NOMO-1 (cell line): Measurements from ENCODE around the gene CDC42EP1.
"Not testable (repeated sequence)": the region's sequence is repeated elsewhere in the genome, so short reads cannot be mapped to it uniquely, and the experiment has no call there.

Source experiments
- DNase-seq, 2 experiments: peaks; one replicate each; lab custom pipeline; 2025; ENCODE audit not compliant: unreplicated experiment in 2 of 2; lab: John Stamatoyannopoulos, UW

The CDC42EP1 gene

DNA sequence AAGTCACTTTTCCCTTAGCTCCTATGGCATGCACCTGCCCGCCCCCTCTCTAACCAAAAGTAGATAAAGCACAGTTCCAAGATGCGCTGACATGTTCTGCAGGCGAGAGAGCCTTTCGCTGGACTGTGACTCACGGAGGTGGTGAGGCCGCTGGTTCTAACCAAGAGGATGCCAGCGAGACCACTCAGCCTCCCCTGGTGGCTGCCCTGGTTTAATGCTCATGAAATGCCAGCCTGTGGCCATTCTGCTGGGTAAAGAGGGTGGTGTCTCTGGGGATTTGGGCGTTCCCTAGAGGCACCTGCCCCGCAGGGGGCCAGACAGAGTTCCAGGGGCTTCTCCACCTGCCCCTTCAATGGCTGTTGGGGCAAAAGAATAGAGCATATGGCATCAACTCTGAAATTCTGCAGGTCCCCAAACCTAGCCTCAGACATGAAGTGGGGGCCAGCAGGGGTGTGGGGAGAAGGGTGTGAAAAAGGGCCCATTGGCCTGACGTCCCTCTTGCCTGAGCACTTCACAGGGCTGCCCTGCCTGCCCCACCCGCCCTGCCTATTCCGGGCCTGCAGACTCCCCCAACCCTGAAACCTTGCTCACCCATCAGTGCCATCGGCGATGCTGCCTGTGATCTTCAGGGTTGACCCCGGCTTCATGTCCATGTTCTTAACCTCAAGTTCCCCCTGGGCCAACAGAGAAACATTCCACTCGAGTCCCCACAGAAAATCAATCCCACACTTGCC, 11.1 kb downstream of the CDC42EP1 start:
- no peak for DNase-seq

DNA sequence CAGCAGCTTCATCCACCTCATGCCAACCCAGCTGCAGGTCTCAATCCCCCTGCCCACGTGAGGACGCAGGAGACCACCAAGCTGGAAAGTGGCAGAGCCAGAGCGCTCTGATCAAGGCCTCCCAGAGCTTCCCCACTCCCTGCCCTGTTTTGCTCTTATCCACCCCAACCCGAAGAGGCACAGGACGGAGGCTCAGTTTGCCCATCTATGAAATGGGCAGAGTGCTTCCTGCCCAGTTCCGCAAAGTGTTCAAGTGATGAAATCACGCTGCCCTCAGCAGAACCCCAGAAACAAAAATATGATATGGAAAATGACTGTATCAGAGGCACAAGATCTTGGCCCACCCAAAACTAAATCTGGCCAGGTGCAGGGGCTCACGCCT, 11.7 kb downstream of the CDC42EP1 start:
- DNase-seq: no peak

DNA sequence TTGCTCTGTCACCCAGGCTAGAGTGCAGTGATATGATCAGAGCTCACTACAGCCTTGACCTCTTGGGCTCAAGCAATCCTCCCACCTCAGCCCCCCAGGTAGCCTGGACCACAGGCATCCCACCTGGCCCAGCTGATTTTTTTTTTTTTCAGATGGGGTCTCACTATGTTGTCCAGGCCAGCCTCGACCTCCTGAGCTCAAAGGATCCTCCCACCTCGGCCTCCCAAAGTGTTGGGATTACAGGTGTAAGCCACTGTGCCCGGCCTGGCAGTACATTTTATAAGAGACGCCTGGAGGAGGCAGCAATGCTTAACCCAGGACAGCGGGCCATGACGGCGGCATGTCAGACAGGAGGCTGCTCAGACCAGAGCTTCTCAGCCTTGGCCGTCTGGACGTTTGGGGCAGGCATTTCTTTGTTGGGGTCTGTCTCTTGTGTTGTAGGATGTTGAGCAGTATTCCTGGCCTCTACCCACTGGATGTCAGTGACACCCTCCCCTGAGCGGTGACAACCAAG, 15.3 kb downstream of the CDC42EP1 start:
- DNase-seq: no peak

DNA sequence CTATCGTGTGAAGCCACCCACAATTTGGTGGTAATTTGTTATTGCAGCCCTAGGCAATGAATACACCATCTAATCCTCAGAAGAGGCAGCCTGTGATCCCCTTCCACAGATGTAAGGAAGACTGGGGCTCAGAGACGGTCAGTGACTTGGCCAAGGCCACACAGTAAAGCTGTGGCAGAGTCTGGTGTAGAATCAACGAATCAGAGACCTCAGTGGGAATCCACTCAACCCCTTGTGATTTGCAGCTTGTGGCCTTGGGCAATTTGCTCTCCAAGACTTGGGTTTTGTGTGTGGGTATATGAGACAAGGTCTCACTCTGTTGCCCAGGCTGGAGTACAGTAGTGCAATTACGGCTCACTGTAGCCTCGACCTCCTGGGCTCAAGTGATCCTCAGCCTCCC, 17.7 kb downstream of the CDC42EP1 start:
- no peak for DNase-seq

DNA sequence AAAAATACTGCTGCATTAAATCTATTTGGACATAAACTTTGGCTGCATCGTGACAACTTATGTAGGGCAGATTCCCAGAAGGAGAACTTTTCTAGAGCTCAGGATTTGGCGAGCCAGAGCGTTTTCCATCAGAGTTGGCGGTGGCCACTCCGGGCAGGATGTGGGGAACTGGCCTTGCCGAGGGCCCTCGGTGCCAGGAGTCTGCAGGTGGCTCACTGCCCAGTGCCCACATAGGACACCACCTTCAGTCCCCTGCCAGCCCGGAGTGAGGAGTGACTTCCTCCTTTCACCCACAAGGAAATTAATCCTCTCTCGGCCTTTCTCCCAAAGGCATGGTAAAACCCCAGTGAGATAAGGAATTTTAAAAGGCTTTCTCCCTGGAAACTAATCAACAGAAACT, 21.2 kb downstream of the CDC42EP1 start:
- DNase-seq: no peak

DNA sequence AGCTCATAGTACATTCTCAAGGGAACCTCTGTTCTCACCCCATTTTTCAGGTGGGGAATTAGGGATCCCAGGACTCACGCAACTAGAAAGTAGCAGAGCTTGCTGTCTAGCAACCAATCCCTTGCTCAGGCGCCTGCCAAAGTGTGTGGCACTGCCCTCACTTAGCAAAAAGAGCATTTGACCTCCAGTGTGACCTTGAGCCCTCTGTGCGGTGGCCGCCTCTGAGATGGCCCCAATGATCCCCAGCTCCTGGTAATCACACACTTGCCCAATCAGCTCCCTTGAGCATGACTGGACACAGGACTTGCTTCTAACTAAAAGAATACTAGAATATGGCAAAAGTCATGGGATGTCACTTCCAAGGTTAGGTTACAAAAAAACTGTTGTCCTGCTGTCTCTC, 22.2 kb downstream of the CDC42EP1 start:
- no peak for DNase-seq

DNA sequence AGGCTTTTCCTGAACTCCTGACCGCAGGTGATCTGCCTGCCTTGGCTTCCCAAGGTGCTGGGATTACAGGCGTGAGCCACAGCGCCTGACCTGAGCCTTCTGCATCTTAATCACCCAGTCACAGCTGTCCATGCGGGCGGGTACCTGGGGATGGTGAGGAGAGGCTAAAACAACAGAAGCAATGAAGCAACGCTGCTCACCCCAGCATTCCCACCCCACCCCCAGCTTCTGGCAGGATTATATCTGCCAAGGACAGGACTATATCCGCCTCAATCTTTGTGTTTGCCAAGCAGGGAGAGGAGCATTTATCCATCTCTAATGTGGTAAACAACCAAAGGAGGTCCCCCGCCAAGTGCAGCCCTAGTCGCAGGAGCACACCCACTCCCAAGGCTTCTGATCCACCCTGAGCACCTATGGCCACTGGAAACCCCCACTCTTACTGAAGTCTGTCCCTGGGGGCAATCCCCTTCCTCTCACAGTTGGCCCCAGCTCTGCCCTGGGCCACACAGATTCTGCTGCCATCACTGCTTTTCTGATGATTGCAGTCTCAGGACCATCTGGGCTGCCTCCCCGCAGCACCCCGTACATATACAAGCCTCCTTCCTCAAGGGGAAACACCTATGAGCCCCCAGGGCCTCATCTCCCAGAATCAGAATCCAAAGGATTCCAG, 28.4 kb downstream of the CDC42EP1 start:
- DNase-seq: no peak

DNA sequence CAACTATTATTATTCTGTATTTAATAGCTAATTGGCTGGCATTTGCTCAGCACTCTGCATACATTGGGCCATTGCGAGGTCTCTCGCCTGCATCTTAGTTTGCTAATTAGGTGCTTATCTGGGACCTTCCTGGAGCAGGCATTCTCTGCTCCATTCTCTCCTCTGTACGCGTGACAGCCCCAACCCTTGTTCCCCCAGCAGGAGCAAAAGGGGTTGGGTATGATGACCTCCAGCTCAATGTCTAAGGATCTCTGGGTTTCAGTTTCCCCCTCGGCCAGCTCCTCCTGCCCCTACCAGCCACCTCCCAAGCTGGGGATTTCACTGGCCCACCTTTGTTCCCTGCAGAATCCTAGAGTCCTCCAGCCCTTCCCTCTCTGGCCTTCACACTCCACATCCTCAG, 29.4 kb downstream of the CDC42EP1 start:
- no peak for DNase-seq

DNA sequence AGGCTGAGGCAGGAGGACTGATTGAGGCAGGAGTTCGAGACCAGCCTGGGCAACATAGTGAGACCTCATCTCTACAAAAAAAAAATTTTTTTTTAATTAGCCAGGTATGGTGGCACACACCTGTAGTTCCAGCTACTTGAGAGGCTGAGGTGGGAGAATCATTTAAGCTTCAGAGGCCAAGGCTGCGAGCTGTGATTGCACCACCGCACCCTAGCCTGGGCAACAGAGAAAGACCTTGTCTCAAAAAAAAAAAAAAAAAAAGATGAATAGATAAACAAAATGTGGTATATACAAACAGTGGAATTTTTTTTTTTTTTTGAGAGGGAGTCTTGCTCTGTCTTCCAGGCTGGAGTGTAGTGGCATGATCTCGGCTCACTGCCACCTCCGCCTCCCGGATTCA, 30.8 kb downstream of the CDC42EP1 start:
- DNase-seq: not testable (repeated sequence)

DNA sequence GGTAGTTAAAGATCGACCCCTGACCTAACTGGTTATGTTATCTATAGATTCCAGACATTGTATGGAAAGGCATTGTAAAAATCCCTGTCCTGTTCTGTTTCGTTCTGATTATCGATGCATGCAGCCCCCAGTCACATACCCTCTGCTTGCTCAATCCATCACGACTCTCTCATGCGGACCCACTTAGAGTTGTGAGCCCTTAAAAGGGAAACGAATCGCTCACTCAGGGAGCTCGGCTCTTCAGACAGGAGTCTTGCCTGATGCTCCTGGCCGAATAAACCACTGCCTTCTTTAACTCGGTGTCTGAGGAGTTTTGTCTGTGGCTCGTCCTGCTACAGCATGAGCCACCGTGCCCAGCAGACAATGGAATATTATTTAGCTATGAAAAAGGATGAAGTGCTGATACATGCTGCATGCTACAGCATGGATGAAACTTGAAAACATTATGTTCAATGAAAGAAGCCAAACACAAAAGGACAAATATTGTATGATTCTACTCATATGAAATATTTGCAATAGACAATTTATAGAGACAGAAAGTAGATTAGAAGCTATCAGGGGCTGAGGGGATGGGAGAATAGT, 31.6 kb downstream of the CDC42EP1 start:
- no peak for DNase-seq

DNA sequence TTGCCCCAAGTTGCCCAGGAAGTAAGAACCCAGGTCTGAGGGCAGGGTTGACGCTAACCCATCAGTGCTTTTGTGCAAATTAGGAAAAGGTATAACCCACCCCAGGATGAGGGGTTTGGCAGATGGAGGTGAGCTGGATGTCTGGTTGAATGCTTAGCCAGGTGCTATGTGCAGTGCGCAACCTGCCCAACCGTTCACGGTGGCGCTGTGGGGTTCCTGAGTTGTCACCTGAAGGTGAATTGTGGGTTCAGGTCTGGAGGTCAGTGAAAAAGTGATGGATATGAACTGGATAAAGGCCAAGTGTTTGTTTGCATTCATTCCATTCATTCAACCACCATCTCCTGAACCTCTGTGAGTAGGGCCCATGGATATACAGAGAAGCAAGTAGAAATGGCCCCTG, 34.0 kb downstream of the CDC42EP1 start:
- no peak for DNase-seq

DNA sequence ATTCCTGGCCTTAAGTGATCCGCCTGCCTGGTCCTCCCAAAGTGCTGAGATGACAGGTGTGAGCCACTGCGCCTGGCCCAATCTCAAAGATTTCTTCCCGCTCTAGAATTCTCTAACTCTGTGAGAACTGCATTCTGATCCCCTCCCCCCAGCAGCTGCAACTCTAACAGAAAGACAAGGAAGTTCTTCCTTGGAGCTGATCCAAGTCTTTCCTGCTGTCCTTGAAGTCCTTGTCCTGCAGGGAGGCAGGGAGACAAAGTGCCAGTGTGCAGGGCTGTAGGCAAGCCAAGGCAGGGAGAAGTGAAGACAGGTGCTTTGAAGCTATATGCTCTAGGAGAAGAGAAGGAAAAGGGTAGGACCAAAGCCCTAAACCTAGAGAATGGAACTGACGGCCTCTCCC, 38.9 kb downstream of the CDC42EP1 start:
- DNase-seq: no peak

DNA sequence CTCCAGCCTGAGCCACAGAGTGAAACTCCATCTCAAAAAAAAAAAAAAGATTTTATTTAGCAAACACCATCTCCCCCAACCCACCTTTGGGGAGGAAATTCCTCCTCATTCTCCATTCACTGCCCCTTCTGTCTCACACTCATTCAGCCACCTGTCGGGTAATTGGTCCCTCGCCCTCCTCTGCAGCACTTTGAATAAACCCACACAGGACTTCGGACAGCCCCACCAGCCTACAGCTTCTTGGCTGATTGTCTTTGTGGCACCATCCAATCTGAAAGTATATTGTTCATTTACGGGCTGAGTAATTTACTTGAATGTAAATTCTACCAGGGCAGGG, 40.9 kb downstream of the CDC42EP1 start:
- DNase-seq: no peak

DNA sequence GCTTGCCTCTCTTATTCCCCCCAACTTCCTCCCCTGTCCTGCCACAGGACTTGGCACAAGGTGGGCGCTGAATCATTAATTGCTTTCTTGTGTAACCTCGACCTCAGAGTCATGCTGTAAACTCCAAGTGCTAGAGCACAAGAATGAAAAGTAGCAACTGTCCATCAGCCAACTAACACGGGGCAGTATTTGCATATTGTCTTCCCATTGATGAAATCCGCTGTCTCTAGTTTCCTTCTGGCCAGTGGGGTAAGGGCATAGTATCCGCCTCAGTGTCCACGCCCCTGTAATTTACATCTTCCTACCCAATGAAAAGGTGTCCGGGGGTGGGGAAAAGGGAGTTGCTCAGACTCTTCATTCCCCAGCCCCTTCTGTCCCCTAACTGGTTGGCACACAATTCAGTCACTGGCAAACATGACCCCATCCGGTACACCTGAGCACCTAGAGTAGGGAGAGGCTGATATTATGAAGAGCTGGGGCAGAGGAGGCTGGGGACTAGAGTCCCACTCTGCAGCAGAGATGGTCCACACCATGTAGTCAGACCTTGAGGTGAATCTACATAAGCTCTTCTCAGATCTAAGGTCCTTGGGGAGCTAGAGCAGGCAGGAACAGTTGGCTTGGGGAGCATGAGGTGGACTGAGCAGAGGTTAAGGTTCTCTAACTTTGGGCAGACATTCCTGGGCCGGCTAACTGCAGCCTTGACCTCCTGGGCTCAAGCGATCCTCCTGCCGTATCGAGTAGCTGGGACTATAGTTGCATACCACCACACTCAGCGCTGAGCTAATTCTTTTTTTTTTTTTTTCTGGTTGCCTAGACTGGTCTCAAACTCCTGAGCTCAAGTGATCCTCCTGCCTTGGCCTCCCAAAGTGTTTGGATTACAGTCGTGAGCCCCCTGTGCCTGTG, 41.5 kb downstream of the CDC42EP1 start:
- peak; percentile 85 to 99 for DNase-seq

DNA sequence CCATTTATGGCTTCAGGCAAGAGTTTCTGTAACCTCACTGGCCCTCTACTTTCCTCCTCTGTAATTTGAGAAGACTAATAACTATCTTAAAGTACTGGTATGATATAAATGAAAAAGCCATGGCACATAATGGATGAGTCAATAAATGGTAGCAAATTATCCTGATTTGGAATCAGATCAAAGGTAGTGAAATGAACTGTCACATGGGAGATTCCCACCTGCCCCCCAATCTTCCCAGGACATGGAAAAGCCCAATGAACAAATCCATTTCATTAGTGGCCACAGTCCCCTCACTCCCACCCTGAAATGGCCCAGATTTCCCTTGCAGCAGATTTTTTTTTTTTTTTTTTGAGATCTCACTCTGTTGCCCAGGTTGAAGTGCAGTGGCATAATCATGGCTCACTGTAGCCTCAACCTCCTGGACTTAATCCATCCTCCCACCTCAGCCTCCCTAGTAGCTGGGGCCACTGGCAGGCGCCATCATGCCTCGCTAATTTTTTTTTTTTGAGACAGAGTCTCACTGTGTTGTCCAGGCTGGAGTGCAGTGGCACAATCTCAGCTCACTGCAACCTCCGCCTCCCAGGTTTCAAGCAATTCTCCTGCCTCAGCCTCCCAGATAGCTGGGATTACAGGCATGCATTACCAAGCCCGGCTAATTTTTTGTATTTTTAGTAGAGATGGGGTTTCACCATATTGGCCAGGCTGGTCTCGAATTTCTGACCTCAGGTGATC, 42.4 kb downstream of the CDC42EP1 start:
- not testable (repeated sequence) for DNase-seq

DNA sequence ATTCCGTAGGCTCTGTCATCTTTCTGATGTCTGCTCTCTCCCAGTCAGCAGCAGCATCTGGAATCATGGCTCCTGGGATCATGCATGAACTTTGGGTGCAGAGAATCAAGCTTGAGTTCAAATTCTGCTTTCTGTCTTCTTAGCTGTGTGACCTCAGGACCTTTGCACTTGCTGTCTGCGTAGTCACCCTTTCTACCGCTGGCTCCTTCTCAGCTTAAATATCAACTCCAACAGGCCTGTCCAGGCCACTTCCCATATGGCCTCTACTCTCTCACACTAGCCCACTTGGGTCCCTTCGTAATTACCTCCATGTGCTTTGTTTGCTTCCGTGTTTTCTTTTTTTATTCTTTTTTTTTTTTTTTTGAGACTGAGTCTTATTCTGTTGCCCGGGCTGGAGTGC, 43.8 kb downstream of the CDC42EP1 start:
- no peak for DNase-seq

DNA sequence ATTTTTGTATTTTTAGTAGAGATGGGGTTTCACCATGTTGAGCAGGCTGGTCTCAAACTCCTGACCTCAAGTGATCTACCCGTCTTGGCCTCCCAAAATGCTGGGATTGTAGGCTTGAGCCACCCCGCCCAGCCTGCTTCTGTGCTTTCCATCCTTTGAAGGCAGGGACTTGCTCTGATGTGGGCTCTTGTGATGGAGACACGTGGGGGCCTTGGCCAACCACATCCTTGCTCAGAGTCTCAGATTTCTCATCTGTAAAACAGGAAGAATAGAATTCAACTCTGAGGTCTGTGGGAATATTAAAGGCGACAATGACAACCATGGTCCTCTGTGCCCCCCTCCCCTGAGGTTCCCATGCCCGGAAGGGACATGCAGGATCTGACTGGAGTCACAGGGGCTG, 44.6 kb downstream of the CDC42EP1 start:
- no peak for DNase-seq

DNA sequence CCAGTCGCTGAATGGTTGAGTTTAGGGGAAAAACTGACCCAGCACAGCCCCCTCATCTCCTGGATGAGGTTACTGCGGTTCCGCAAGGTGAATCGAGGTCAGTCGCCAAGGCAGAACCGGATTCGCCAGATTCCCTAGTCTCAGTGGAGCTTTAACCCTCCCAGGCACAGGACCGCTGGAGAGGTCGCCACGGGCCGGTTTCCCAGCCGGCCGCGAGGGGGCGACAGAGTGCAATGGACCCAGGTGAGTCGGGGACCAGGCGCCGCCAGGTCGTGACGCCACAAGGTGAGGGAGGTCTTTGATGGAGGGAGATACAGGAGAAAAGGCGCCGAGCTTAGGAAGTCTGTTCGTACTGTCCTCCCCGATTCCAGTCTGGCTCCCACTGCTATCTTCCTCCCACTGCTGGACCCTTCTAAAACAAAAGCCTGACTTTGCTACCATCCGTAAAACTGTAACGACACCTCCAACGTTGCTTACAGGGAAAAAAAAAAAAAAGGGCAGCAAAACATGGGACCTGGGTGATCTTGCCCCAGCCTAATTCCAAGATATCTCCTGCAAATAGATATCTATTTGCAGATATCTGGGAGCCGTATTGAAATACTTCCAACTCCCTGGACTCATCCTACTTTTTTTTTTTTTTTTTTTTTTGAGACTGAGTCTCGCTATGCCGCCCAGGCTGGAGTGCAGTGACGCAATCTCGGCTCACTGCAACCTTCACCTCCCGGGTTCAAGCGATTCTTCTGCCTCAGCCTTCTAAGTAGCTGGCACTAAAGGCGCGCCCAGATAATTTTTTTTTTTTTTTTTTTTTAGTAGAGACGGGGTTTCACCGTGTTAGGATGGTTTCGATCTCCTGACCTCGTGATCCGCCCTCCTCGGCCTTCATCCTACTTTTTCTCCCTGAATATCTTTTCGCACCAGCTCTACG, 47.0 kb downstream of the CDC42EP1 start:
- peak; percentile 58 to 64 for DNase-seq

DNA sequence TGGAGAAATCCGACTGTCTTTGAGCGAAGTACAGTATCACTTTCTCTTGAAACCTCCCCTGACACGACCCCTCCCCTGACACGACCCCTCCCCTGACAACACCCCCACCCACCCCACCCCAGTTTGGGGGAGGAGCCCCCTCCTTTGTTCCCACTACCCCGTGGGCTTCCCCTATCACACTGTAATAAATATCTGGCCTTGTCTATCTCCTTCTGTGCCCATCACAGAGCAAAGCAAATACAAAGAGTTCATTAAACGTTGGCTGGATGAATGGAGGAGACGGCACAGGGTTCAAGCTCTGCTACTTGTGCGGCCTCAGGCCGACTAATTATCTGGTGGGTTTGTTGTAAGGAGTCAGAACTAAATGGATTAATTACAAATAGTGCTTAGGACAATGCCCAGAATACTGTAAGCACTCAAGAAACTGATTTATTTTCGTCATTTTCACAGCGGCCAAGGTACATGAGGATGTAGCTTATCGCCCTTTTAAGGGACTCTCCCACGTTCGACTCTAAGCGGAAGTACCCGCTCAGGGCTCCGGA, 47.7 kb downstream of the CDC42EP1 start:
- DNase-seq: no peak
